SK-N-SH treated with all-trans-retinoic acid at 6 μM for 48 hours (cell line): Measurements from ENCODE around the gene RBMY1B.
"Not testable (repeated sequence)": the region's sequence is repeated elsewhere in the genome, so short reads cannot be mapped to it uniquely, and the experiment has no call there.

Source experiments
- BACH2 ChIP-seq: fragments of 250-450 bp; sonication (Bioruptor Pico); IDR thresholded peaks from 2 replicates; pipeline ENCODE4 v1.9.0; 2021; ENCODE audit warnings: mild to moderate bottlenecking, borderline replicate concordance
- CSDC2 ChIP-seq: fragments of 250-450 bp; sonication (Bioruptor Pico); IDR thresholded peaks from 2 replicates; pipeline ENCODE4 v1.5.0; 2020; ENCODE audit warnings: mild to moderate bottlenecking, moderate library complexity
- ESRRG ChIP-seq: fragments of 250-450 bp; sonication (Bioruptor Pico); IDR thresholded peaks from 2 replicates; pipeline ENCODE4 v1.6.1; 2021; ENCODE audit warnings: mild to moderate bottlenecking
- OSR1 ChIP-seq: fragments of 250-450 bp; sonication (Bioruptor Pico); IDR thresholded peaks from 2 replicates; pipeline ENCODE4 v1.8.0; 2022; ENCODE audit warnings: moderate library complexity, mild to moderate bottlenecking, inconsistent platforms
- PATZ1 ChIP-seq: fragments of 250-450 bp; sonication (Bioruptor Pico); IDR thresholded peaks from 2 replicates; pipeline ENCODE4 v1.8.0; 2020; ENCODE audit warnings: mild to moderate bottlenecking, moderate library complexity, borderline replicate concordance
- PPARA ChIP-seq: fragments of 250-450 bp; sonication (Bioruptor Pico); IDR thresholded peaks from 2 replicates; pipeline ENCODE4 v1.5.0; 2020; ENCODE audit warnings: mild to moderate bottlenecking, borderline replicate concordance
- TCF4 ChIP-seq: fragments of 250-450 bp; sonication (Bioruptor Pico); IDR thresholded peaks from 2 replicates; pipeline ENCODE4 v1.8.0; 2021; ENCODE audit warnings: mild to moderate bottlenecking, moderate library complexity, borderline replicate concordance
- ZC3H10 ChIP-seq: fragments of 250-450 bp; sonication (Bioruptor Pico); IDR thresholded peaks from 2 replicates; pipeline ENCODE4 v1.5.1; 2021; ENCODE audit warnings: mild to moderate bottlenecking, moderate library complexity
- ZFP30 ChIP-seq: fragments of 450-650 bp; formaldehyde crosslinking; IDR thresholded peaks from 2 replicates; pipeline ENCODE4 v1.5.0; 2022; ENCODE audit warnings: mild to moderate bottlenecking, moderate library complexity
- ZNF565 ChIP-seq: fragments of 450-650 bp; formaldehyde crosslinking; conservative IDR thresholded peaks from 2 replicates; pipeline ENCODE4 v1.5.0; 2020; ENCODE audit warnings: low read depth, mild to moderate bottlenecking, moderate library complexity
- ZNF70 ChIP-seq: fragments of 450-650 bp; formaldehyde crosslinking; IDR thresholded peaks from 2 replicates; pipeline ENCODE4 v1.5.0; 2020; ENCODE audit warnings: mild to moderate bottlenecking, moderate library complexity
- ZNF8 ChIP-seq: fragments of 450-650 bp; formaldehyde crosslinking; IDR thresholded peaks from 2 replicates; pipeline ENCODE4 v1.5.0; 2020; ENCODE audit warnings: mild to moderate bottlenecking, moderate library complexity

- TF ChIP-seq ZFP30; ESRRG (CRISPR knock-in tag); PATZ1 (CRISPR knock-in tag); ZNF8 (CRISPR knock-in tag); TCF4; ZC3H10 (CRISPR knock-in tag); CSDC2 (CRISPR knock-in tag); PPARA; ZNF565 (CRISPR knock-in tag); ZNF70 (CRISPR knock-in tag); BACH2 (CRISPR knock-in tag); OSR1 (CRISPR knock-in tag): not testable (repeated sequence)
These were observed 48.3 kb downstream of the RBMY1B start for GRCh38 chrY:21559316-21559984.
